GM21526 (cell line): ENCODE measurements around the gene PTPRT.

ENCODE experiments used
- ATAC-seq: cut with Tn5 transposase; IDR thresholded peaks from one replicate; pipeline ENCODE4 v1.9.1; 2021; ENCODE audit warnings: moderate library complexity; ENCODE audit not compliant: unreplicated experiment, low FRiP score

The PTPRT gene

GRCh38 chr20:42857446-42857845 lies 332.3 kb downstream of the PTPRT start:
- ATAC-seq: no peak

GRCh38 chr20:42855896-42856295 lies 333.8 kb downstream of the PTPRT start:
- ATAC-seq: no peak

- ATAC-seq: no peak
Observed at GRCh38 chr20:42852691-42853090, 337.0 kb downstream of the PTPRT start.

GRCh38 chr20:42846784-42847490 lies 342.8 kb downstream of the PTPRT start:
- no peak for ATAC-seq

GRCh38 chr20:42844751-42845150 lies 345.0 kb downstream of the PTPRT start:
- no peak for ATAC-seq

- no peak for ATAC-seq
Observed at GRCh38 chr20:42837456-42837855, 352.2 kb downstream of the PTPRT start.

- ATAC-seq: no peak
Observed at GRCh38 chr20:42836339-42836738, 353.4 kb downstream of the PTPRT start.

- no peak for ATAC-seq
Observed at GRCh38 chr20:42807876-42808275, 381.8 kb downstream of the PTPRT start.

- ATAC-seq: no peak
Observed at GRCh38 chr20:42795111-42795695, 394.5 kb downstream of the PTPRT start.

- no peak for ATAC-seq
Observed at GRCh38 chr20:42792052-42792451, 397.7 kb downstream of the PTPRT start.

GRCh38 chr20:42790111-42790510 lies 399.6 kb downstream of the PTPRT start:
- ATAC-seq: no peak

GRCh38 chr20:42788707-42789106 lies 401.0 kb downstream of the PTPRT start:
- no peak for ATAC-seq

- no peak for ATAC-seq
Observed at GRCh38 chr20:42785041-42785440, 404.7 kb downstream of the PTPRT start.

GRCh38 chr20:42779216-42779615 lies 410.5 kb downstream of the PTPRT start:
- no peak for ATAC-seq

- ATAC-seq: no peak
Observed at GRCh38 chr20:42775866-42776265, 413.8 kb downstream of the PTPRT start.

- ATAC-seq: no peak
Observed at GRCh38 chr20:42775037-42775436, 414.7 kb downstream of the PTPRT start.

- no peak for ATAC-seq
Observed at GRCh38 chr20:42763015-42763414, 426.7 kb downstream of the PTPRT start.

GRCh38 chr20:42756991-42757390 lies 432.7 kb downstream of the PTPRT start:
- no peak for ATAC-seq

GRCh38 chr20:42754706-42755105 lies 435.0 kb downstream of the PTPRT start:
- ATAC-seq: no peak

GRCh38 chr20:42752620-42753019 lies 437.1 kb downstream of the PTPRT start:
- ATAC-seq: no peak

GRCh38 chr20:42749556-42749955 lies 440.1 kb downstream of the PTPRT start:
- no peak for ATAC-seq

GRCh38 chr20:42747765-42748411 lies 441.8 kb downstream of the PTPRT start:
- no peak for ATAC-seq
